Epithelial cell of esophagus (primary cell): ENCODE results near the gene ADK.
"Not testable (repeated sequence)": the region's sequence is repeated elsewhere in the genome, so short reads cannot be mapped to it uniquely, and the experiment has no call there.

Experiments used
- DNase-seq: peaks from one replicate; pipeline ENCODE4 v3.0.0; 2010; ENCODE audit warnings: low read depth
- H3K4me3 ChIP-seq: 2 replicates; pipeline ENCODE4 v1.5.1; 2011; ENCODE audit warnings: mild to moderate bottlenecking, low read length, control low read depth
- TF ChIP-seq, protein P1 (sequence below): IDR thresholded peaks from 2 replicates; pipeline ENCODE4 v1.5.1; 2011; ENCODE audit warnings: low read depth, mild to moderate bottlenecking, low read length, control low read depth, inconsistent platforms; ENCODE audit not compliant: insufficient read depth; ENCODE audit errors: missing control alignments

ADK gene

DNA sequence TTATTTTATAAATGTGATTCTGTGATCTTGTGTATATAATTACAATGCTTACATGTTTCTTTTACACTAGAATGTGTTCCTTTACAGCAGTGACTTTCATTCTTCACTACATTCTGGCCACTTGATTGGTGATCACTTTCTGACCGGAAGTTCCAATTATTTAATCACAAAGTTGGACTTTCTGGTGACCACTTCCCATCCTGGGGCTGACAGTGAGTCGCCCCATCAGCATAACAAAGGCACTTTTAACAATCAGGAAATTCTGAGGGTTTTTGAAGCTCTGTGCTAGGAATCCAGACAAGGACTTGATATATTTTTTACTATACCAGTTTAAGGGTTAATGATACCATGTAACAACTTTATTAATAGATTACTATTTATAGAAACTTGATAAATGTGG is 393.1 kb downstream of the ADK start:
- TF ChIP-seq, protein P1, sequence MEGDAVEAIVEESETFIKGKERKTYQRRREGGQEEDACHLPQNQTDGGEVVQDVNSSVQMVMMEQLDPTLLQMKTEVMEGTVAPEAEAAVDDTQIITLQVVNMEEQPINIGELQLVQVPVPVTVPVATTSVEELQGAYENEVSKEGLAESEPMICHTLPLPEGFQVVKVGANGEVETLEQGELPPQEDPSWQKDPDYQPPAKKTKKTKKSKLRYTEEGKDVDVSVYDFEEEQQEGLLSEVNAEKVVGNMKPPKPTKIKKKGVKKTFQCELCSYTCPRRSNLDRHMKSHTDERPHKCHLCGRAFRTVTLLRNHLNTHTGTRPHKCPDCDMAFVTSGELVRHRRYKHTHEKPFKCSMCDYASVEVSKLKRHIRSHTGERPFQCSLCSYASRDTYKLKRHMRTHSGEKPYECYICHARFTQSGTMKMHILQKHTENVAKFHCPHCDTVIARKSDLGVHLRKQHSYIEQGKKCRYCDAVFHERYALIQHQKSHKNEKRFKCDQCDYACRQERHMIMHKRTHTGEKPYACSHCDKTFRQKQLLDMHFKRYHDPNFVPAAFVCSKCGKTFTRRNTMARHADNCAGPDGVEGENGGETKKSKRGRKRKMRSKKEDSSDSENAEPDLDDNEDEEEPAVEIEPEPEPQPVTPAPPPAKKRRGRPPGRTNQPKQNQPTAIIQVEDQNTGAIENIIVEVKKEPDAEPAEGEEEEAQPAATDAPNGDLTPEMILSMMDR: no peak
- no peak overlapping the region for H3K4me3 ChIP-seq
- peak; percentile 12 for DNase-seq

DNA sequence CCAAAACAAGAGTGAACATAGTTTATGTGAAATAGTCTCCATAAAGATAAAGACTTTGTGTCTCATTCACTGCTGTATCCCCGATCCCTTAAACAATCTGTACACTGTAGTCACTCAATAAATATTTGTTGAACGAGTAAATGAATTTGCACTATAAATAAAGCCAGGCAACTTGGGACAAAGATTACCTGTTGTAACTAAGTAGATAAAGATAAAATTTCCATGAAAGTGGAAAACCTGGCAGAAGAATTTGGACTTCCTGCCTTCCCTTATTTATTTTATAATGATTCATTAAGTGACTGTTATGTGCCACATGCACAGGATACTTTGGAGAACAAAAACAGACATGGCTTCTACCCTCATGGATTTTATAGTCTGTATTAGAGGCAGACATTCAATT is 397.7 kb downstream of the ADK start:
- no peak overlapping the region for H3K4me3 ChIP-seq
- peak; percentile 1 for DNase-seq
- TF ChIP-seq, protein P1: no peak

DNA sequence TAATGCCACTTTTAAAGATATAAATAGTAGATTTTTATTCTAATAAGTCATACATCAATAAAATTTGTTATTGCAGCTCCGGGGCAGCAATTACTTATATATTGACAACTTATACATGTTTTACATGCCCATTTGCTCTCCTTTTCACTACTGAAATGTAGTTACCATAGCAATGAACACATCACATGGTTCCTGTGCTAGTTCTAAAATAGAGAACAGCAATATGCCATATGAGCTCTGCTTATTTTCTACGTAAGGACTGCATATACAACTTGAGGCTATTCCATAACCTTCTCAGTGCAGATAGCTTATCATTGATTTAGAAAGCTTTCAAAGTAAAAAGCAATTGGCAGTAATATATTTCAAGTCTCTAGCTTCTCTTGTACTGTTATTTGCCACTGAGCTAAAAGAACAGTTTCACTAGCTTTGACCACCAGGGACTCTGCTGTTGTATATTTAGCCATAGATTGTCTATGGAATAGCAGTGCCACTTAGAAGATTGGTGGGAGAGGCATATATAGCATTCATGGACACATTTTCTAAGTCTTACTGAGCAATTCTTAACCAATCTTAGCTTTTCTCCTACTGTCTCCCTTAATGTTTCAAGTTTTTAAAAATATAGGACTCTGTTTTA is 405.2 kb downstream of the ADK start:
- TF ChIP-seq, protein P1: no peak
- DNase-seq: no peak
- H3K4me3 ChIP-seq: no peak overlapping the region

DNA sequence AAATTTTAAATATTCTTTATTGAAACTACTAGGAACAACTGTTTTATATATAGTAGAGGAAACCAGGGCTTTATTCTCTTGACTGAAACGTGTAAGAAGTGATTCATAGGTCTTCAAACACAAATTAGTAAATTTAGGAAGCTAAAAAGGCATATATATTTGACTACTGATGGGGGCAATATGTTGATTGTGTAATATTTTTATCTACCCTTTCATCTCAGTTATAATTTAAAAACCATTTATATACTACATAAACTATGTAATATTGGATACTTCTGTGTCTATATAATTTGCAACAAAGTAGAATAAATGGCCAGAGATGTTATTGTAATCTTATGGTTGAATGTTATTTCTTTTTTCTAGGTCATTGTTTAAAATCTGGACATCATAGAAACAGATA is 406.1 kb downstream of the ADK start:
- no peak for DNase-seq
- TF ChIP-seq, protein P1: no peak
- H3K4me3 ChIP-seq: no peak overlapping the region

DNA sequence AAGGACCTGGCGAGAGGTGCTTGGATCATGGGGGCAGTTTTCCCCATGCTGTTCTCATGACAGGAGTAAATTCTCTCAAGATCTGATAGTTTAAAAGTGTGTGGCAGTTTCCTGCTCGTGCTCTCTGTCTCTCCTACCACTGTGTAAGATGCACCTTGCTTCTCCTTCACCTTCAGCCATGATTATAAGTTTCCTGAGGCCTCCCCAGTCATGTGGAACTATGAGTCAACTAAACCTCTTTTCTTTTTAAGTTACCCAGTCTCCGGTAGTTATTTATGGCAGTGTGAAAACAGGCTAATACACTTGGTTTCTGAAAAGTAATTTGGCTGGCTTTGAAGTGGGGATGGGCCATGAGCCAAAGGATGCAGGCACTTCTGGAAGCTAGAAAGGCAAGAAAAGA is 407.4 kb downstream of the ADK start:
- H3K4me3 ChIP-seq: no peak overlapping the region

DNA sequence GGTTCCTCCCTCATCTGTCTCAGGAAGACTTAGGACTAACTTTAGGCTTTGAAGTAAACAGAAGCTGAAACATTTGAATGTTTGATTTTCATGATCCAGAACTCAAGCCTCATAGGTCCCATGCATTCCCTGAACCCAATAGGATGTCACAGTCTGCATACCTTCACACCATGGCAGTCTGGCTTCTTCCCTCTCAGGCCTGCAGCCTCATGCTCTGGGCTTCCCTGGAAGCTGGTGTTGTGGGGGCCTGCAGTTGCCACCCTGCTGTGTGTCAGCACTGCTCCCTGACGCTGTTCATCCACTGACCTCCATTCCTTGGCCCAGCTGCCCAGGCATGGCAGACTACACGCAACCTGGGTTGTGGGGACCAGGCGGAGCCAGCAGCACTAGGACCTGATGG is 407.9 kb downstream of the ADK start:
- H3K4me3 ChIP-seq: no peak overlapping the region
- no peak for DNase-seq
- TF ChIP-seq, protein P1: no peak

More for the DNA sequence above, 407.4 kb downstream of the ADK start:
- no peak for DNase-seq
- TF ChIP-seq, protein P1: no peak

DNA sequence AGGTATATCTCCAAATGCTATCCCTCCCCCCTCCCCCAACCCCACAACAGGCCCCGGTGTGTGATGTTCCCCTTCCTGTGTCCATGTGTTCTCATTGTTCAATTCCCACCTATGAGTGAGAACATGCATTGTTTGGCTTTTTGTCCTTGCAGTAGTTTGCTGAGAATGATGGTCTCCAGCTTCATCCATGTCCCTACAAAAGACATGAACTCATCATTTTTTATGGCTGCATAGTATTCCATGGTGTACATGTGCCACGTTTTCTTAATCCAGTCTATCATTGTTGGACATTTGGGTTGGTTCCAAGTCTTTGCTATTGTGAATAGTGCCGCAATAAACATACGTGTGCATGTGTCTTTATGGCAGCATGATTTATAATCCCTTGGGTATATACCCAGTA is 417.9 kb downstream of the ADK start:
- H3K4me3 ChIP-seq, DNase-seq: not testable (repeated sequence)

DNA sequence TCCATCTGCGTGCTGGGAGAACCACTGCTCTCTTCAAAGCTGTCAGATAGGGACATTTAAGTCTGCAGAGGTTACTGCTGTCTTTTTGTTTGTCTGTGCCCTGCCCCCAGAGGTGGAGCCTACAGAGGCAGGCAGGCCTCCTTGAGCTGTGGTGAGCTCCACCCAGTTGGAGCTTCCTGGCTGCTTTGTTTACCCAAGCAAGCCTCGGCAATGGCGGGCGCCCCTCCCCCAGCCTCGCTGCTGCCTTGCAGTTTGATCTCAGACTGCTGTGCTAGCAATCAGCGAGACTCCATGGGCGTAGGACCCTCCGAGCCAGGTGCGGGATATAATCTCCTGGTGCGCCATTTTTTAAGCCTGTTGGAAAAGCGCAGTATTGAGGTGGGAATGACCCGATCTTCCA is 422.5 kb downstream of the ADK start:
- not testable (repeated sequence) for H3K4me3 ChIP-seq, DNase-seq
